Measurements from ENCODE around the gene PROCA1. TPM values are rescaled to one million over a fixed set of nuclear protein-coding genes. Genes with fewer than 3 reads are reported as not detected.

The PROCA1 gene
- total and polyA plus RNA-seq, 2 experiments from 2014 or later: 1.1 to 3.9 TPM

DNA sequence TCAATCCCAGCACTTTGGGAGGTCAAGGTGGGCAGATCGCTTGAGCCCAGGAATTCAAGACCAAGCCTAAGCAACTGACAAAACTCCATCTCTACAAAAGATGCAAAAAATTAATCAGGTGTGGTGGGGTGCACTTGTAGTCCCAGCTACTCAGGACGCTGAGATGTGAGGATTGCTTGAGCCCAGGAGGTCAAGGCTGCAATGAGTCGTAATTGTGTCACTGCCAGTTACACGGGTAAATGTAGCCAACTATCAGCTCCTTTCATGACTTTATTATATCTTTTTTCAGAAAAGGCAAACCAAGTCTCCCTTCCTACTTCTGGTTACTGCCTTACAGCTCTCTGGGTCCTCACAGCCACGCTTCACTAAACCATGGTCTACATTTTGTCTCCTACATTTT, 53.9 kb downstream of the PROCA1 start:
- peaks cover 79% of the 10 kb centered on the region for H3K79me2 ChIP-seq
- no peak overlapping the region for H3K4me3 ChIP-seq
- no peaks in the 10 kb centered on the region for H3K9me2 ChIP-seq (replicated peaks; ENCODE audit: insufficient read depth)
- H3K4me2 ChIP-seq: no peak overlapping the region
- DNase-seq (ENCODE audit: low spot score): no peak
- H2AFZ ChIP-seq: no peak overlapping the region
- H3K27ac ChIP-seq: peak overlapping the region; percentile 64
- peaks cover 9% of the 10 kb centered on the region for H3K4me1 ChIP-seq (ENCODE audit: insufficient read depth)
- H3K9me3 ChIP-seq (ENCODE audit: low read depth): no peaks in the 10 kb centered on the region
- WGBS (ENCODE audit: low lambda C conversion rate, missing lambda C conversion rate): 96% methylated on average over 5 of the region's 5 CpGs
- H4K20me1 ChIP-seq (ENCODE audit: insufficient read depth, poor library complexity, severe bottlenecking): peaks cover 7% of the 10 kb centered on the region
- TF ChIP-seq, protein P1, sequence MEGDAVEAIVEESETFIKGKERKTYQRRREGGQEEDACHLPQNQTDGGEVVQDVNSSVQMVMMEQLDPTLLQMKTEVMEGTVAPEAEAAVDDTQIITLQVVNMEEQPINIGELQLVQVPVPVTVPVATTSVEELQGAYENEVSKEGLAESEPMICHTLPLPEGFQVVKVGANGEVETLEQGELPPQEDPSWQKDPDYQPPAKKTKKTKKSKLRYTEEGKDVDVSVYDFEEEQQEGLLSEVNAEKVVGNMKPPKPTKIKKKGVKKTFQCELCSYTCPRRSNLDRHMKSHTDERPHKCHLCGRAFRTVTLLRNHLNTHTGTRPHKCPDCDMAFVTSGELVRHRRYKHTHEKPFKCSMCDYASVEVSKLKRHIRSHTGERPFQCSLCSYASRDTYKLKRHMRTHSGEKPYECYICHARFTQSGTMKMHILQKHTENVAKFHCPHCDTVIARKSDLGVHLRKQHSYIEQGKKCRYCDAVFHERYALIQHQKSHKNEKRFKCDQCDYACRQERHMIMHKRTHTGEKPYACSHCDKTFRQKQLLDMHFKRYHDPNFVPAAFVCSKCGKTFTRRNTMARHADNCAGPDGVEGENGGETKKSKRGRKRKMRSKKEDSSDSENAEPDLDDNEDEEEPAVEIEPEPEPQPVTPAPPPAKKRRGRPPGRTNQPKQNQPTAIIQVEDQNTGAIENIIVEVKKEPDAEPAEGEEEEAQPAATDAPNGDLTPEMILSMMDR (IDR thresholded peaks at IDR 0.05; ENCODE audit: poor library complexity): no peak
- no peak for TF ChIP-seq EZH2 (IDR thresholded peaks at IDR 0.05; ENCODE audit: borderline replicate concordance)
- no peak for TF ChIP-seq EZH2phosphoT487 (IDR thresholded peaks at IDR 0.05; ENCODE audit: low read depth, severe bottlenecking, unreplicated experiment)
- no peaks in the 10 kb centered on the region for H3K36me3 ChIP-seq (replicated peaks; ENCODE audit: insufficient read depth, low read depth)
- H3K27me3 ChIP-seq: no peaks in the 10 kb centered on the region

DNA sequence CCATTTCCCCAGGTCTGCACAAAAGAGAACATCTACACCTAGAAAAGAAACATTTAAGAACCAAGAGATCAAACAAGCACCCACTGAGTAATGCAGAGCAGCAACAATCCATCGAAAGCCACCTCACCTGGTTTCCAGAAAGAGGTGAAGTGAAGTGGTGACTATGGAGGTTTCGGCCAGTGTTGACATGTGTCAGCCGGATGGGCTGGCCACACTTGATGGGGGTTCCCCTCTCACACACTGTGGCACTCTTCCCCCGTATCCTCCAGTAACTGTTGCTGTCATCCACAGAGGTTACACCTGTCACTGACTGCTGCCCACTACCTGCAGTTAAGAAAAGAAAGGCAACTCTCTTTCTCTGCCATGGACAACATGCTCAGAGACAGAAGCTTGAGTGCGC, 56.5 kb downstream of the PROCA1 start:
- no peaks in the 10 kb centered on the region for H3K36me3 ChIP-seq (replicated peaks; ENCODE audit: insufficient read depth, low read depth)
- no peak overlapping the region for H2AFZ ChIP-seq
- peaks cover 70% of the 10 kb centered on the region for H3K79me2 ChIP-seq
- TF ChIP-seq, protein P1 (IDR thresholded peaks at IDR 0.05; ENCODE audit: poor library complexity): no peak
- TF ChIP-seq EZH2phosphoT487 (IDR thresholded peaks at IDR 0.05; ENCODE audit: low read depth, severe bottlenecking, unreplicated experiment) (no peak), EZH2 (IDR thresholded peaks at IDR 0.05; ENCODE audit: borderline replicate concordance) (no peak)
- H3K9me2 ChIP-seq (replicated peaks; ENCODE audit: insufficient read depth): no peaks in the 10 kb centered on the region
- H3K4me1 ChIP-seq (ENCODE audit: insufficient read depth): peaks cover under 1% of the 10 kb centered on the region
- no peak for DNase-seq (ENCODE audit: low spot score)
- no peaks in the 10 kb centered on the region for H3K27me3 ChIP-seq
- H3K4me2 ChIP-seq: no peak overlapping the region
- no peaks in the 10 kb centered on the region for H4K20me1 ChIP-seq (ENCODE audit: insufficient read depth, poor library complexity, severe bottlenecking)
- H3K9me3 ChIP-seq (ENCODE audit: low read depth): no peaks in the 10 kb centered on the region
- no peak overlapping the region for H3K4me3 ChIP-seq
- H3K27ac ChIP-seq: no peak overlapping the region
- 99% methylated on average over 5 of the region's 5 CpGs for WGBS (ENCODE audit: low lambda C conversion rate, missing lambda C conversion rate)

Small RNAs within 50 kb of the gene (small RNA-seq; reads per million reads assigned to genes)
- gene SNORD42A (not detected), gene SNORD42B (not detected), gene SNORD4A (not detected), gene SNORD4B (not detected)

Other genes starting within 250 kb of the PROCA1 start
- 1.2 and 2.0 TPM in 2 replicates for gene SLC13A2, start 238.2 kb downstream of the PROCA1 start, total RNA-seq
- gene SLC13A2, start 238.2 kb downstream of the PROCA1 start, polyA plus RNA-seq: 1.1 and 2.0 TPM in 2 replicates
- gene FOXN1, start 205.5 kb downstream of the PROCA1 start, total RNA-seq: not detected in 2 replicates
- gene FOXN1, start 205.5 kb downstream of the PROCA1 start, polyA plus RNA-seq: 0.87 TPM in 1 of 2 replicates, not detected in the other
- 65.2 and 68.1 TPM in 2 replicates for gene UNC119, start 159.3 kb downstream of the PROCA1 start, total RNA-seq
- 85.5 and 87.6 TPM in 2 replicates for gene UNC119, start 159.3 kb downstream of the PROCA1 start, polyA plus RNA-seq
- 39.5 and 59.1 TPM in 2 replicates for gene PIGS, start 140.4 kb downstream of the PROCA1 start, total RNA-seq
- 65.4 and 78.2 TPM in 2 replicates for gene PIGS, start 140.4 kb downstream of the PROCA1 start, polyA plus RNA-seq
- gene ALDOC, start 135.0 kb downstream of the PROCA1 start, total RNA-seq: 31.8 and 34.5 TPM in 2 replicates
- 14.9 and 16.2 TPM in 2 replicates for gene ALDOC, start 135.0 kb downstream of the PROCA1 start, polyA plus RNA-seq
- gene SPAG5, start 112.9 kb downstream of the PROCA1 start, total RNA-seq: 13.9 and 16.3 TPM in 2 replicates
- 17.9 and 19.2 TPM in 2 replicates for gene SPAG5, start 112.9 kb downstream of the PROCA1 start, polyA plus RNA-seq
- 4.6 and 5.3 TPM in 2 replicates for gene RSKR, start 97.7 kb downstream of the PROCA1 start, total RNA-seq
- gene RSKR, start 97.7 kb downstream of the PROCA1 start, polyA plus RNA-seq: 1.6 and 2.2 TPM in 2 replicates
- 74.1 and 82.4 TPM in 2 replicates for gene BLTP2, start 66.7 kb downstream of the PROCA1 start, total RNA-seq
- 38.3 and 40.1 TPM in 2 replicates for gene BLTP2, start 66.7 kb downstream of the PROCA1 start, polyA plus RNA-seq
- 77.4 and 78.6 TPM in 2 replicates for gene SDF2, start 50.0 kb downstream of the PROCA1 start, total RNA-seq
- gene SDF2, start 50.0 kb downstream of the PROCA1 start, polyA plus RNA-seq: 123 and 148 TPM in 2 replicates
- gene SUPT6H, start 49.7 kb downstream of the PROCA1 start, total RNA-seq: 48.8 and 50.8 TPM in 2 replicates
- gene SUPT6H, start 49.7 kb downstream of the PROCA1 start, polyA plus RNA-seq: 32.6 and 34.3 TPM in 2 replicates
- 160 and 184 TPM in 2 replicates for gene RAB34, start 6.0 kb upstream of the PROCA1 start, total RNA-seq
- gene RAB34, start 6.0 kb upstream of the PROCA1 start, polyA plus RNA-seq: 180 and 185 TPM in 2 replicates
- gene RPL23A, start 8.1 kb upstream of the PROCA1 start, total RNA-seq: 501 and 614 TPM in 2 replicates
- gene RPL23A, start 8.1 kb upstream of the PROCA1 start, polyA plus RNA-seq: 1,050 and 1,115 TPM in 2 replicates
- 12.5 and 14.6 TPM in 2 replicates for gene TLCD1, start 14.3 kb upstream of the PROCA1 start, total RNA-seq
- 23.4 and 26.6 TPM in 2 replicates for gene TLCD1, start 14.3 kb upstream of the PROCA1 start, polyA plus RNA-seq
- gene NEK8, start 16.9 kb upstream of the PROCA1 start, total RNA-seq: 3.3 and 5.5 TPM in 2 replicates
- 8.1 and 9.7 TPM in 2 replicates for gene NEK8, start 16.9 kb upstream of the PROCA1 start, polyA plus RNA-seq
- gene TRAF4, start 32.1 kb upstream of the PROCA1 start, total RNA-seq: 99.5 and 107 TPM in 2 replicates
- gene TRAF4, start 32.1 kb upstream of the PROCA1 start, polyA plus RNA-seq: 66.2 and 81.4 TPM in 2 replicates
- gene FAM222B, start 130.9 kb upstream of the PROCA1 start, total RNA-seq: 7.9 and 10.3 TPM in 2 replicates
- gene FAM222B, start 130.9 kb upstream of the PROCA1 start, polyA plus RNA-seq: 28.5 and 36.0 TPM in 2 replicates
- 30.0 and 42.8 TPM in 2 replicates for gene ERAL1, start 143.1 kb upstream of the PROCA1 start, total RNA-seq
- 56.2 and 77.1 TPM in 2 replicates for gene ERAL1, start 143.1 kb upstream of the PROCA1 start, polyA plus RNA-seq
- gene FLOT2, start 185.8 kb upstream of the PROCA1 start, total RNA-seq: 31.8 and 42.0 TPM in 2 replicates
- gene FLOT2, start 185.8 kb upstream of the PROCA1 start, polyA plus RNA-seq: 56.4 and 64.0 TPM in 2 replicates
- 14.9 and 22.4 TPM in 2 replicates for gene DHRS13, start 191.2 kb upstream of the PROCA1 start, total RNA-seq
- gene DHRS13, start 191.2 kb upstream of the PROCA1 start, polyA plus RNA-seq: 10.8 and 15.4 TPM in 2 replicates
- gene PHF12, start 239.6 kb upstream of the PROCA1 start, total RNA-seq: 18.2 and 19.0 TPM in 2 replicates
- gene PHF12, start 239.6 kb upstream of the PROCA1 start, polyA plus RNA-seq: 10.0 and 12.1 TPM in 2 replicates

All from hepatocyte (in vitro differentiated cells).